ENCODE results near the gene TTBK2. TPM values are rescaled to one million over a fixed set of nuclear protein-coding genes. Genes with fewer than 3 reads are reported as not detected.
A peak's percentile ranks its signal among the peaks of the same experiment; 100 is the strongest.

TTBK2 gene
- total and polyA plus RNA-seq, 2 donors = 7.7 to 20.5 TPM

- peak; percentile 11 for DNase-seq (ENCODE audit: extremely low spot score)
- H3K4me3 ChIP-seq (ENCODE audit: low read depth, low read length) = no peak overlapping the region
- H3K4me1 ChIP-seq (ENCODE audit: insufficient read depth) = no peaks in the 10 kb centered on the region
- H3K27ac ChIP-seq (ENCODE audit: low read depth) = no peak overlapping the region
- WGBS = 85% methylated on average over 5 of the region's 5 CpGs
- H3K36me3 ChIP-seq (ENCODE audit: insufficient read depth) = peaks cover 2% of the 10 kb centered on the region
Measured at GRCh38 chr15:42832576-42832975, 88.0 kb downstream of the TTBK2 start.

GRCh38 chr15:42826251-42826890 lies 94.2 kb downstream of the TTBK2 start:
- WGBS = 80% methylated on average over 4 of the region's 4 CpGs
- Histone ChIP-seq H3K4me1 (ENCODE audit: insufficient read depth) (no peaks in the 10 kb centered on the region), H3K36me3 (ENCODE audit: insufficient read depth) (peaks cover 2% of the 10 kb centered on the region), H3K4me3 (ENCODE audit: low read depth, low read length) (no peak overlapping the region), H3K27ac (ENCODE audit: low read depth) (no peak overlapping the region)
- DNase-seq (ENCODE audit: extremely low spot score) = no peak

- no peak overlapping the region for H3K4me3 ChIP-seq (ENCODE audit: low read depth, low read length)
- no peak for DNase-seq (ENCODE audit: extremely low spot score)
- H3K27ac ChIP-seq (ENCODE audit: low read depth) = no peak overlapping the region
- 97% methylated on average over 8 of the region's 8 CpGs for WGBS
- H3K36me3 ChIP-seq (ENCODE audit: insufficient read depth) = peaks cover 2% of the 10 kb centered on the region
- H3K4me1 ChIP-seq (ENCODE audit: insufficient read depth) = no peaks in the 10 kb centered on the region
Measured at GRCh38 chr15:42825599-42825998, 95.0 kb downstream of the TTBK2 start.

DNA sequence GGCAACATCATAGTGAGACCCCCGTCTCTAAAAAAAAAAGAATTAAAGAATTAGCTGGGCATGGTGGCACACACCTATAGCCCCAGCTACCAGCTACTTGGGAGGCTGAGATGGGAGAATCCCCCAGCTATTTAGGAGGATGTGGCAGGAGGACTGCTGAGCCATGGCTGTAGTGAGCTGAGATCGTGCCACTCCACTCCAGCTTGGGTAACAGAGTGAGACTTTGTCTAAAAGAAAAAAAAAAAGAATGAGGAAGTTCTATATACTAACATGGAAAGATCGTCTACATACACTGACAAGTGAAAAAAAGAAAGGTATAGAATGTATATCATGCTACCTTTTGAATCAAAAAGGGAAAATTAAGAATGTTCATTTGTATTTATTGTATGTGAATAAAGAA lies 99.8 kb downstream of the TTBK2 start:
- Histone ChIP-seq H3K36me3 (ENCODE audit: insufficient read depth) (no peaks in the 10 kb centered on the region), H3K4me3 (ENCODE audit: low read depth, low read length) (no peak overlapping the region), H3K4me1 (ENCODE audit: insufficient read depth) (no peaks in the 10 kb centered on the region), H3K27ac (ENCODE audit: low read depth) (no peak overlapping the region)
- WGBS = 91% methylated on average over 3 of the region's 3 CpGs
- no peak for DNase-seq (ENCODE audit: extremely low spot score)

GRCh38 chr15:42819786-42820185 lies 100.8 kb downstream of the TTBK2 start:
- 67% methylated on average over 1 of the region's 1 CpG for WGBS
- H3K4me1 ChIP-seq (ENCODE audit: insufficient read depth) = no peaks in the 10 kb centered on the region
- no peak for DNase-seq (ENCODE audit: extremely low spot score)
- no peaks in the 10 kb centered on the region for H3K36me3 ChIP-seq (ENCODE audit: insufficient read depth)
- H3K27ac ChIP-seq (ENCODE audit: low read depth) = no peak overlapping the region
- H3K4me3 ChIP-seq (ENCODE audit: low read depth, low read length) = no peak overlapping the region

DNA sequence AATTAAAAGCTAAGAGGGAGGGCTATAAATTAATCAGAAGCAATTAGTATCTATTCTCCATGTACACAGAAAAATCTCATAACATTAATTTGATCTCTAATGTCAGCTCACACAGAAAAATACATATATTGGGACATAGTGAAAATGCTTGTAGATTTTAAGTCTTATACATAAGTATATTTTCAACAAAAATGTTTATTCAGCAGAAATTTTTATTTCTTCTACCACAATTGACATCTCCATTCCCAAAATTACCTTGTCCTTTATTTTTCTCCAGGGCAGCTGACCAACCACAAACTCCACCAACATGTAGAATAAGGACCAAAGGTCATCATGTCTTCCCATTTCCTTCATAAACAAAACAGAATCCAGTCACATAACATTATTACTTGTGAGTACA lies 109.1 kb downstream of the TTBK2 start:
- no peak overlapping the region for H3K27ac ChIP-seq (ENCODE audit: low read depth)
- H3K36me3 ChIP-seq (ENCODE audit: insufficient read depth) = peaks cover 6% of the 10 kb centered on the region
- H3K4me1 ChIP-seq (ENCODE audit: insufficient read depth) = no peaks in the 10 kb centered on the region
- no peak for DNase-seq (ENCODE audit: extremely low spot score)
- no peak overlapping the region for H3K4me3 ChIP-seq (ENCODE audit: low read depth, low read length)

DNA sequence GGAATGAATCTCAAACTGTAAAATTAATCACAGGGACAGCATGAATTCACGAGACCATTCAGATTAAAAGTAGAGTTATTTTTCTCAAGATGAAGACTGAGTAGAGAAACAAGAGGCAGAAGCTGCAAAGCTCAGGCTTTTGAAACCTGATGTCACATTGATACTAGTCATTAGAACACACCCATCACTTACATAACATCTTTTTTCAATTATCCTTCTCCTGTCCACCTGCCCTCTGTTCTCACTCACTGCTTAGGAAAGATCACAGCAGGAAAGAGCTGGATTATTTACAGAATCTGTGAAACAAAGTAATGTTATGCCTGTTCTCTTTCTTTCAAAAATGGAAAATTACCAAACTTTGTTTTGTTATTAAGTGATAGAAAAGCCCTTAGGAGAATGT lies 111.7 kb downstream of the TTBK2 start:
- H3K36me3 ChIP-seq (ENCODE audit: insufficient read depth) = peaks cover 7% of the 10 kb centered on the region
- 96% methylated on average over 1 of the region's 1 CpG for WGBS
- no peak for DNase-seq (ENCODE audit: extremely low spot score)
- no peaks in the 10 kb centered on the region for H3K4me1 ChIP-seq (ENCODE audit: insufficient read depth)
- no peak overlapping the region for H3K4me3 ChIP-seq (ENCODE audit: low read depth, low read length)
- no peak overlapping the region for H3K27ac ChIP-seq (ENCODE audit: low read depth)

DNA sequence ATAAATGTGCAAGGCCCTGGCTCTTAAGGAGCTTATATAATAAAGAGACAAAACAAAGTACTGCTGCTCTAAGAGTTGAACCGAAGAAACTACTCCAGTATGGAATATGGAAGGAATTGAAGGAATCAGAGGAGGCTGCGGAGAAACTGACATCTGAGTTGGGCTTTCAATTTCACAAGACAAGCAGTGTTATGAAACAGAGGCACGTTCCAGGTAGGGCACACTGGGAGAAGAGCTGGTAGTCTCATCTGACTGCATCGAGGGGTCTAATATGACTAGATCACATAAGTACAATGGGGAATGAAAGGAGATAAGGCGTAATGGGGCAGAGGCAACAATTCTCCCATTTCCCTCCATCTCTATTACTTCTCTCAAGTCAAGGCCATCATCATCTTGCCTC lies 115.3 kb downstream of the TTBK2 start:
- no peaks in the 10 kb centered on the region for H3K4me1 ChIP-seq (ENCODE audit: insufficient read depth)
- no peak for DNase-seq (ENCODE audit: extremely low spot score)
- WGBS = 95% methylated on average over 5 of the region's 5 CpGs
- no peak overlapping the region for H3K27ac ChIP-seq (ENCODE audit: low read depth)
- H3K4me3 ChIP-seq (ENCODE audit: low read depth, low read length) = no peak overlapping the region
- H3K36me3 ChIP-seq (ENCODE audit: insufficient read depth) = peaks cover 5% of the 10 kb centered on the region

- H3K36me3 ChIP-seq (ENCODE audit: insufficient read depth) = peaks cover 1% of the 10 kb centered on the region
- DNase-seq (ENCODE audit: extremely low spot score) = no peak
- no peak overlapping the region for H3K4me3 ChIP-seq (ENCODE audit: low read depth, low read length)
- 71% methylated on average over 3 of the region's 3 CpGs for WGBS
- H3K27ac ChIP-seq (ENCODE audit: low read depth) = no peak overlapping the region
- no peaks in the 10 kb centered on the region for H3K4me1 ChIP-seq (ENCODE audit: insufficient read depth)
Measured at GRCh38 chr15:42804739-42805138, 115.8 kb downstream of the TTBK2 start.

GRCh38 chr15:42803436-42803835 lies 117.1 kb downstream of the TTBK2 start:
- 97% methylated on average over 4 of the region's 4 CpGs for WGBS
- no peak overlapping the region for H3K4me3 ChIP-seq (ENCODE audit: low read depth, low read length)
- no peak for DNase-seq (ENCODE audit: extremely low spot score)
- H3K27ac ChIP-seq (ENCODE audit: low read depth) = no peak overlapping the region
- H3K36me3 ChIP-seq (ENCODE audit: insufficient read depth) = peaks cover 1% of the 10 kb centered on the region
- H3K4me1 ChIP-seq (ENCODE audit: insufficient read depth) = no peaks in the 10 kb centered on the region

DNA sequence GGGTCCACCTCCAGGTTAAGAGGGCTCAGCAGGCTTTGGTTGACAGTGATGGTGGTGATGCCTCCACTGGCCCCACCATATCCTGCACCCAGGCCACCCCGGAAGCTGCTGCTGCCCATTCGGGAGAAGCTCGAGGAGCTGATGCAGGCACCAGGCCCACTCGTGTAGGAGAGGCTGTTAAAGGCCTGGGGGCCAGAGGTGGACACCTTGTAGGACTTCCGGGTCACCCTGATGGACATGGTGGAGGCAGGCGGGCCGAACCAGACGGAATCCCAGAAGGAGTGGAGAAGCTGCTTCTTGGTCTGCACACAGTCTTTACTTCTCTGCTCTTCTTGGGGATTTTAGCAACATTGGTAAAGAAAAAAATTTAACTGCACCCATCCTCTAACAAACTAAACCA lies 118.4 kb downstream of the TTBK2 start:
- 96% methylated on average over 8 of the region's 8 CpGs for WGBS

GRCh38 chr15:42800731-42801474 lies 119.7 kb downstream of the TTBK2 start:
- no peak overlapping the region for H3K27ac ChIP-seq (ENCODE audit: low read depth)
- no peak overlapping the region for H3K4me3 ChIP-seq (ENCODE audit: low read depth, low read length)
- H3K36me3 ChIP-seq (ENCODE audit: insufficient read depth) = no peaks in the 10 kb centered on the region
- DNase-seq (ENCODE audit: extremely low spot score) = no peak
- 83% methylated on average over 22 of the region's 22 CpGs for WGBS
- H3K4me1 ChIP-seq (ENCODE audit: insufficient read depth) = no peaks in the 10 kb centered on the region

More for the DNA sequence above, 118.4 kb downstream of the TTBK2 start:
- Histone ChIP-seq H3K4me1 (ENCODE audit: insufficient read depth) (no peaks in the 10 kb centered on the region), H3K27ac (ENCODE audit: low read depth) (no peak overlapping the region), H3K36me3 (ENCODE audit: insufficient read depth) (peaks cover 1% of the 10 kb centered on the region), H3K4me3 (ENCODE audit: low read depth, low read length) (no peak overlapping the region)
- DNase-seq (ENCODE audit: extremely low spot score) = no peak

GRCh38 chr15:42798802-42799201 lies 121.8 kb downstream of the TTBK2 start:
- DNase-seq (ENCODE audit: extremely low spot score) = no peak
- Histone ChIP-seq H3K4me3 (ENCODE audit: low read depth, low read length) (no peak overlapping the region), H3K36me3 (ENCODE audit: insufficient read depth) (no peaks in the 10 kb centered on the region), H3K27ac (ENCODE audit: low read depth) (no peak overlapping the region), H3K4me1 (ENCODE audit: insufficient read depth) (no peaks in the 10 kb centered on the region)
- WGBS = 96% methylated on average over 11 of the region's 11 CpGs

GRCh38 chr15:42796955-42797782 lies 123.4 kb downstream of the TTBK2 start:
- H3K27ac ChIP-seq (ENCODE audit: low read depth) = no peak overlapping the region
- no peak for DNase-seq (ENCODE audit: extremely low spot score)
- no peak overlapping the region for H3K4me3 ChIP-seq (ENCODE audit: low read depth, low read length)
- H3K4me1 ChIP-seq (ENCODE audit: insufficient read depth) = no peaks in the 10 kb centered on the region
- 91% methylated on average over 5 of the region's 5 CpGs for WGBS
- H3K36me3 ChIP-seq (ENCODE audit: insufficient read depth) = no peaks in the 10 kb centered on the region

All from urinary bladder (tissue), 4 donors.